GM19035 (cell line): ENCODE data around the gene AFDN.
A peak's percentile ranks its signal among the peaks of the same experiment; 100 is the strongest.

ENCODE experiments used
- ATAC-seq: cut with Tn5 transposase; IDR thresholded peaks from one replicate; pipeline ENCODE4 v1.9.1; 2021; ENCODE audit not compliant: unreplicated experiment

Gene AFDN

GRCh38 chr6:167826896-167827582 lies at the start of gene AFDN:
AFDN (plus strand) TSS chr6:167826911; CDS start chr6:167827133, 222 bp downstream.
- peak; percentile 48 for ATAC-seq

GRCh38 chr6:167778497-167779128 lies 48.1 kb upstream of the AFDN start:
- ATAC-seq, result no peak

GRCh38 chr6:167779129-167779992 lies 47.4 kb upstream of the AFDN start:
- no peak for ATAC-seq

- no peak for ATAC-seq
These were observed 46.6 kb upstream of the AFDN start for GRCh38 chr6:167779993-167780655.

GRCh38 chr6:167781066-167781767 lies 45.5 kb upstream of the AFDN start:
- ATAC-seq, result no peak

- no peak for ATAC-seq
These were observed 44.8 kb upstream of the AFDN start for GRCh38 chr6:167781868-167782267.

GRCh38 chr6:167782698-167783517 lies 43.8 kb upstream of the AFDN start:
- ATAC-seq, result no peak

GRCh38 chr6:167786853-167787675 lies 39.6 kb upstream of the AFDN start:
- ATAC-seq, result no peak

GRCh38 chr6:167787896-167788562 lies 38.7 kb upstream of the AFDN start:
- ATAC-seq, result no peak

GRCh38 chr6:167788563-167788903 lies 38.2 kb upstream of the AFDN start:
- no peak for ATAC-seq

GRCh38 chr6:167789358-167789757 lies 37.4 kb upstream of the AFDN start:
- ATAC-seq, result no peak

- no peak for ATAC-seq
These were observed 35.5 kb upstream of the AFDN start for GRCh38 chr6:167791091-167791779.

GRCh38 chr6:167791780-167792478 lies 34.8 kb upstream of the AFDN start:
- no peak for ATAC-seq

GRCh38 chr6:167793421-167793820 lies 33.3 kb upstream of the AFDN start:
- ATAC-seq, result no peak

- no peak for ATAC-seq
These were observed 32.3 kb upstream of the AFDN start for GRCh38 chr6:167794161-167795157.

GRCh38 chr6:167795321-167795811 lies 31.3 kb upstream of the AFDN start:
- no peak for ATAC-seq
